Frontal cortex (tissue), 4 donors: ENCODE results near the gene HEXIM2. TPM values are rescaled to one million over a fixed set of nuclear protein-coding genes. Genes with fewer than 3 reads are reported as not detected.

Experiments used
- DNase-seq, 2 donors: peaks; one replicate each; pipeline ENCODE4 v3.0.0; 2012; ENCODE audit warnings: low spot score in 2 of 2
- FAIRE-seq: peaks from 2 replicates; lab custom pipeline; 2012; peaks lifted over from hg19 to GRCh38; lab: Jason Lieb, UNC
- total RNA-seq: library from RNA; depleted of rRNA; stranded (reverse); fragments of >200 nt; gene quantifications from one replicate; pipeline ENCODE4 v1.2.3, GENCODE V29; 2014
- donor health status: control.
- donor health status: control.
- donor health status: control.

HEXIM2 gene
- total RNA-seq, 1 donor from 2014 or later, result 8.2 TPM

DNA sequence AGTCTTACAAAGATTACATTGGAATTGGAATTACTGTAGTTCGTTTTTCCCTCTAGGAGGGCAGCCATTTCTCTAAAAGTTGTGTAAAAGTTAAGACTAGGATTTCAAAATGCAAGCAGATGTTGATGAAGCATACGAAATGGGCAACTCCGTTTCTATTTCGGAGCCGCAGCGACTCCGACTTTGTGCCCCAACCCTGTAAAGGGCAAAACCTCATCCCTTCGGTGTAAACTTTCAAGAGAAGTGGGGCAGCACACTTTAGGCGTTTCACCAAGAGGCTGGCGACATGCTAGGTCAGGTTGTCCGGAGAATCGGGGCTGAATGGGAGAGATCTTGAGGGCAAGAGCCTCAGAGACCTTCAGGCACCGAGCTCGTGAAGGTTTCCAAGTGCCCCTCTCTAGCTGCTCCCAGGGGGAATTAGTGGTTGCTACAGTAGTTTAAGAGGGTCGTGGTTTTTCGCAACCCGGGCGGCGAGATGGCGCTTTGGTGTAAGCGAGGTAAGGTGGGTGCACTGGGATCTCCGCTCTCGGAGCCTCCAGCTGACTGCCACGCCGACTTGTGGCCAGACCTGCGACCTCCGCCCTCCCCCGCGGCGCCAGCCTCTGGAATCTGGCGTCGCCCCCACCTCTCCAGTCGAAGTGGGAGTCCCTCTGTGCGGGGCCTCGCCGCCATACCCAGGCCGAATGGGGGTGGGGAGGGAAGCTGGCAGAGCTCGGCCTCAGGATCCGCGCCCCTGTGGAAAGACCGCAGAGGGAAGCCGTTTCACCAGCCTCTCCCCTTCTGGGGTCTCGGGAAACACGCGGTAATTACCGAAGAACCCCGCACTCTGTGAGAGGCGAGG is 1.0 kb upstream of the HEXIM2 start:
- FAIRE-seq, result no peak
- DNase-seq, result peak in 1 of 2 donors; percentile 62

DNA sequence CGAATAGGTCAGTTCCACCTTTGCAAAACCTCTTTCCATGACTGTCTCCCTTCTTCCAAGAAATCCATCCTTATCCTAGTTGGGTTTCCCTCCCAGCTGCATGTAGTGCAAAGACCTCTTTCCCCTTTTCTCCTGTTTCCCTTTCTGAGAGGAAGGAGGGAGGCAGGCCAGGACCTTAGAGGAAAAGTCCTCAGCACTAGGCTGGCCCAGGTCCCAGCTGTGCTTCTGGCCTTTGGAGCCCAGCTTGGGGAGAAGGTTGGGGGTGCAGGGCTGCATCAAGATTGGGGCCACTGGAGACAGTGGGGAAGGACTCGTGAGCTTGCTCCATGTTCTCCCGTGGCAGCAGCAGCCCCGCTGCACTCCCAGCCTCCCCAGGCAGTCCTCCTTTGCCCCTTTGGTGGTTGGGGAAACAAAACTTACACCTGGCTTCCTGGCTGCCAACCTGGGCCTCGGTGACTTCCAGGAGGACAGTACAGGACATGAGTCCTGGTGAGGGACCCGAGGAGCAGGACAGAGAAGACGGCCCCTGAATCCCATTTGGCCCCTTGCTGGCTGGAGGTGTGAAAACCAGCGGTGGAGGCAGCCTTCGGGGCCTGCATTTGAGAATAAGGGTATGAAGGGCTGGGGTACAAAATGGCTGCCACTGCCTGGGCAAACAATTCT is 481 bp downstream of the HEXIM2 start:
- no peak for FAIRE-seq
- DNase-seq, result no peak

DNA sequence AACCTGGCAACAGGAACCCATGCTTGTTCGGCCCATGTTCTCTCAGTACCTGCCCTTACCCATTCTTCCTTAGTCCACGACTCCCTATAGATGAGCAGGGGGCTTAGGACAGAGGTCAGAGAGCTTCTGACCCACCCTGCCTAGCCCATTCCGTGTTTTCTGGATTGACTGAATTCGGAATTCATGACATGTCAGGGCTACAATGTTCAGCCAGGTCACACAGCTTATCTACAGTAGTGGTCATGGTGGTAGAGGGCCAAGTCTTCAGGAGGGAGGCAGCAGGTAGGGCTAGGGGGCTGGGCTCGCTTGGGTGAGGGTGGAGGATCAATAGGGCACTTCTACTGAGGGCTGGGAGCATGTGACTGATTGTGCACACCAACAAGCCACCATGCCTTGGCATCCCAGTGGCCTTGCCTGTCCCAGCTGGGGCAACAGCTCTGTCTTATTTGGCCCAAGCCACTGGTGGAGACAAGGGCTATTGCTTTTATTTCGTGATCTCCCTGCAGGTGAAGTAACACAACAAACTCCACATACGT is 3.1 kb downstream of the HEXIM2 start:
- FAIRE-seq (no peak), DNase-seq (no peak)

DNA sequence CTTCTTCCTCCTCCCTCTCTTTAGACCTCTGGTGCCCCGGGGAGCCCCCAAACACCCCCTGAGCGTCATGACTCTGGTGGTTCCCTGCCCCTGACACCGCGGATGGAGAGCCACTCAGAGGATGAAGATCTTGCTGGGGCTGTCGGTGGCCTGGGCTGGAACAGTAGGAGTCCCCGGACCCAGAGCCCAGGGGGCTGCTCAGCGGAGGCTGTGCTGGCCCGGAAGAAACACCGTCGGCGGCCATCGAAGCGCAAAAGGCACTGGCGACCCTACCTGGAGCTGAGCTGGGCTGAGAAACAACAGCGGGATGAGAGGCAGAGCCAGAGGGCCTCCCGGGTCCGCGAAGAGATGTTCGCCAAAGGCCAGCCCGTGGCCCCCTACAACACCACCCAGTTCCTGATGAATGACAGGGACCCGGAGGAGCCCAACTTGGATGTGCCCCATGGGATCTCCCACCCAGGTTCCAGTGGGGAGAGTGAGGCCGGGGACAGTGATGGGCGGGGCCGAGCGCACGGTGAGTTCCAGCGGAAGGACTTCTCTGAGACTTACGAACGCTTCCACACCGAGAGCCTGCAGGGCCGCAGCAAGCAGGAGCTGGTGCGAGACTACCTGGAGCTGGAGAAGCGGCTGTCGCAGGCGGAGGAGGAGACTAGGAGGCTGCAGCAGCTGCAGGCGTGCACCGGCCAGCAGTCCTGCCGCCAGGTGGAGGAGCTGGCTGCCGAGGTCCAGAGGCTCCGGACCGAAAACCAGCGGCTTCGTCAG is 7.5 kb downstream of the HEXIM2 start:
- FAIRE-seq, result no peak
- DNase-seq, result no peak

DNA sequence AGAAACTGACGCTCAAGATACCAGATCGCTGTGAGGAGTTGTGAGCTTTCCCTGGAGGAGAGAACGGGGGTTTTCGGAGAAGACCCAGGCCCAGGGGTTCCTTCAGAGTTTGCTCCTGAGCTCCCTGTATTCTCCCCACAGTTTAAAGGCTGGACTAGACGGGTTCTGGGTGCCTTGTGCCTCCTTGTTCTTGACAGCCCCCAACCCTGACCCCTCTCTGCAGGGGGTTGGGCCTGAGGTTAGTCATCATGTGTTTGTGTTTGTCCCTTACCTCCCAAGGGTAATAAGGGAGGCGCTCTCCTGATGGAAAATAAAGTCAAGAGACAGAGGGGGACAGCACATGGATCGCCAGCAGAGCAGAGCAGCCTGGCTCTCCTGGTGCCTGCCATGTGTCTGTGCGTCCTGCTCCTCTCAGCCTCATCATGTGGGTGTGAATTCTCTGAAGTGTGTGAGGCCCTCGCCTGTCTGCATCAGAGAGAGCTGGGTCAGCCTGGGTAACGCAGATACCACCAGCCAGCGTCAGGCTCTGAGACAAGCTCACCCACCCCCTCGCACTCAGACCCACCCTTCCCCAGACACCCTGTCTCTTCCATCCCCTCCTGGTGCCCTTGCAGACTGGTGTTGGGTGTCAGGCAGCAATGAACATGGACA is 8.7 kb downstream of the HEXIM2 start:
- DNase-seq (peak in 1 of 2 donors; percentile 29), FAIRE-seq (no peak)

DNA sequence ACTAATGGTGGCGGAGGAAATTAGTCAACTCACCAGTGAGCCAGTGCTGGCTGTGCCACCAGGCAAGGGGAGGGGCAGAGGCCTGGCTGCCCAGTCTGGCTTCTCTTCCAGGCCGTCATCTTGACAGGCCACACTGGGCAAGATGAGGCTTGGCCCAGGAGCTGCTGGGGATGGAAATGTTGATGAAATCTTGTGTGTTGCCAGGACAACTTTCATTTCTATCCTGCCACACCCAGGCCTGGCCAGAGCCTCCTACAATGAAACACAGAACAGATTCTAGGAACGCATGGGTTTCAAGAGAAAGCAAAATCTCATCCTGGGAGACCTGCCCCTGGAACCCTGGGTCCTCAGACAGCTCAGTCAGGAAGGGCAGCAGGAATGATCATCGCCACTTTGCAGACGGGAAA is 9.3 kb downstream of the HEXIM2 start:
- no peak for FAIRE-seq

DNA sequence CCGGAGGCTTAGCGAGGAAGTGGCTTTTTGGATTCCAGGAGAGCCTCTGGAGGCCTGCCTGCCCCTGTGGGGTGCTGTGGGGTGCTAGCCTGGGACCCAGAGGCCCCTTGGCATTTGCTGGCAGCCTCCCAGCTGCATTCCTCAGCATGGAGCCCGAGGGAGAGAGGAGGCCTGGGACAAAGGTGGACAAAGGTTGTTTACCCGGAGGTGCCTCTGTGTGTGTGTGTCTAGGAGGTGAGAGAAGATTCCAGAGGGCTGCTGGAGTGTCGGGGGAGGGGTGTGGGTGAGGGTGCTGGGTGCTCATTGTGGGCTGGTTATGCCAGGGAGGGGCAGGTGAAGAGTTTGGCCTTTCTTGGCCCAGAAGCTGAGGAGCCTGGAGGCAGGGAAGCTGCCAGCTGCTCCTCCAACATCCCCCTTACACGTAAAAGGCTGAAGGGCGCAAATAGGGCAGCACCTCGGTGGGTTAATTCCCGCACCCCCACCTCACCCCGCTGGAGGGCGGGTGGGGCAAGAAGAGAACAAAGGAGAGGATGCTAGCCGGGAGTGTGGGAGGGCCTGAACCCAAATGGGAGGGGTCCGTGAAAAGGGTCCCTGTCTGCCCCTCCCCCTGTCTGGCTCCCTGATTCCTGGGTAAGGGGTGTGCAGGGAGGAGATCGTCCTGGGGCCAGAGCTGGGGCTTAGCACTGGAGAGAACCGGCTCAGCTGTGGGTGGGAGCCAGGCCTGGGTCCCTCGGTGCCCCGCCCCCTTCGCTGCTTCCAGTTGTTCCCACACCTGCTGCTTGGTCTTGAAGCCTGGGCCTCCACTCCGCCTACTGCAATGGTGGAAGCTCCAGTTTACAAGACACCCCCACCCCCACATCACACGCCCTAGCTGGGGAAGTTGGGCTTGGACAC is 9.9 kb downstream of the HEXIM2 start:
- FAIRE-seq, result no peak

More for the DNA sequence above, 9.3 kb downstream of the HEXIM2 start:
- DNase-seq, result peak in 1 of 2 donors; percentile 60

DNA sequence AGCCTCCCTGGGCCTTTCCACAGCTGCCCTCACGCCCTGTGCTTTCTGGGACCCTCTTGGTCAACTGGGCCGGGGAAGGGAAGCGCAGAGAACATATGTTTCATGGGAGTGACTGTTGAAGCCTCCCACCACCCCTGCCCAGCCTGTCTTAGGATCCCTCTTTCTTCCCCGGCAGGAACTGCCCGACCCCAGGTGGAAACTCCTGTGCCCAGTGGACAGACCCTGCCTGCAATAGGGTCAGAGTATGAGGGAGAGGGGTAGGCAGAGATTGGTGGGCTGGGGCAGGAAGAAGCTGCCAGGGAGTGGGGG is 10.5 kb downstream of the HEXIM2 start:
- DNase-seq (no peak), FAIRE-seq (no peak)

More for the DNA sequence above, 9.9 kb downstream of the HEXIM2 start:
- DNase-seq, result no peak

DNA sequence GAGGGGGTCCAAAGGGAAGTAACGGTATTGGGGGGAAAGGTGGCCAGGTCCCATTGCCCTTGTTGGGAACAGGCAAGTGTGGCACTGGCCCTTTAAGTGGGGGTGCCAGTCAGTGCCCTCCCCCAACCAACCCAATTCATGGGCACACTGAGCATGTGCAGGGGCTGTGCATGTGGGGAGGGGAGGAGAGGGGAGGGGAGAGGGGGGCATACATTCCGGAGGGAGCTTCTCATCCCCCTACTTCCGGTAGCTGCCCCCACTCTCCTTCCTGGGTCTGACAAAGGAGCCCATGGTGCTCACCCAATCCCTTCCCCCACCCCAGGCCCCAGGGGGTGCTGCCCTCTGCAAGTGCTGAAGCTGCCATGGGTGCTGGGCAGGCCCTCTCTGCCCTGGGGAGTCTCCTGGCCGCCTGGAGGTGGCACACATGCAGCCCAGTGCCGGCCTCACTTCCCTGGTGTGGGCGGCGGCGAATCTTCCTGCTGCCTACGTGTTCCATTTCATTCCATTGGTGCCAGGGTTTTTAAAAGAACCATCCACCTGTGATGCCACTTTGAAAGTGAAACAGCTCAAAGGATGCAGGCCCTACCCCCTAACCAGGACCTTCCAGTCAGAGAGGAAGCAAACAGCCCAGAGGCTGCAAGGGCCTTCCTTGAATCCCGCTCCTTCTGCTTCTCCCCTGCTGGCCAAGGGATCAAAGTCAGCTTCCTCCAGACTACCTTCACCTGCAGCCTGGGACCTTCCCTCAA is 11.0 kb downstream of the HEXIM2 start:
- FAIRE-seq, result no peak
- DNase-seq, result peak; percentile 75 to 78

DNA sequence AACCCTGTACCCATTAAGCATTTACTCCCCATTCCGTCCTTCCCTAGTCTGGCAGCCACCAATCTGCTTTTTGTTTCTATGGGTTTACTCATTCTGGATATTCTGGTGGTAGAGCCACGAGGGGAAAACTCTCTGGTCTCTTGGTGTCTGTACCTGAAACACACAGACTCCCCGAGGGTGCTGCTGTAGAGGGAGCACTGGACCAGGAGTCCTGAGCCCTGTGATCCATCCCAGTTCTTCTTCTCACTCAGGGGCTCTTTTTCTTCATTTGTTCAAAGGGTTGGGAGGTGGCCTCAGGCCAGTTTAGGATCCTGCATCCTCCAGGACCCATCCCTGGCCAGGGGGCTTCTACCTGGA is 14.1 kb downstream of the HEXIM2 start:
- DNase-seq, result no peak
- no peak for FAIRE-seq

DNA sequence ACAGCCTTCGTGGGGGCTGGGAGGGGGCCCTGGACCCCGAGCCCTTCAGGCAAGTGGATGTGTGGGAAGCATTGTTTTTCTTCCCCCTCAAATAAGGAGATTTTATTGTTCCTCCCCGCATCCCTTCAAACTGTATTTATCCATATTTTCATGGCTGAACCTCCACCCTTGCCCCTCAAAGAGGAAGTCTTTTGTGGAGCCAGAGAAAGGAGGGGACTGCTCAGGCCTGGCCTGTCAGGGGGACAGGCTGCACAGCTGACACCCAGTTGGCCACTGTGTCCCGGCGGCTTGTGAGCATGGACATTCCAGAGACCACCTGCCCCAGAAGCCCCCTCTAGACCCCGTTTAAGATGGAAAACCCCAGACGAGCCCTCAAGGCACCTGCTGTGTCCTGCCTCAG is 15.9 kb downstream of the HEXIM2 start:
- no peak for DNase-seq
- FAIRE-seq, result no peak

DNA sequence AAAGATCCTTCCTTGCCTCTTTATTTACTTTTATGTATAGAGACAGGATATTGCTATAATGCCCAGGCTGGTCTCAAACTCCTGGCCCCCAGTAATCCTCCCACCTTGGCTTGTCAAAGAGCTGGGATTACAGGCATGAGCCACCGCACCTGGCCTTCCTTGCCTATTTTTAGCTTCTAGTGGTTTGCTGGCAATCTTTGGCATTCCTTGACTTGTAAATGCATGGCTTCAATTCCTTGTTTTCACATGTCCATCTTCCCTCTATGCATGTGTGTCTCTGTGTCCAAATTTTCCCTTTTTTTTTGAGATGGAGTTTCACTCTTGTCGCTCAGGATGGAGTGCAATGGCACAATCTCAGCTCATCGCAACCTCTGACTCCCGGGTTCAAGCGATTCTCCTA is 22.5 kb downstream of the HEXIM2 start:
- DNase-seq (no peak), FAIRE-seq (no peak)

DNA sequence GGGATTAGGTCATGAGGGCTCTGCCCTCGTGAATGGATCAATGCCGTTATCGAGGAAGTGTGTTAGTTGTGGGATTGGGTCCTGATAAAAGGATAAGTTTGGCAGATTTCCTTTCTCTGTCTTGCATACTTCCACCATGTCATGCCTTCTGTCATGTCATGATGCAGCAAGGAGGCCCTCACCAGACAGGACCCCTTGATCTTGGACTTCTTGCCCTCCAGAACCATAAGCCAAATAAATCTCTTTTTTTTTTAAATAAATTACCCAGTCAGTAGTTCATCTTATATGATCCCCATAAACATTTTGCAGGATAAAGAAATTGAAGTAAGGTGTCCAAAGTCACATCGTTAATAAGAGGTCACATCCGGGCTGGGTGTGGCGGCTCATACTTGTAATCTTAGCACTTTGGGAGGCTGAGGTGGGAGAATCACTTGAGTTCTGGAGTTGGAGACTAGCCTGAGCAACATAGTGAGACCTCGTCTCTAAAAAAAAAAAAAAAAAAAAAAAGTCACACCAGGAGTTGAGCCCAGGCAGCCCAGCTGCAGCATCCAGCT is 25.2 kb downstream of the HEXIM2 start:
- no peak for DNase-seq
- no peak for FAIRE-seq

DNA sequence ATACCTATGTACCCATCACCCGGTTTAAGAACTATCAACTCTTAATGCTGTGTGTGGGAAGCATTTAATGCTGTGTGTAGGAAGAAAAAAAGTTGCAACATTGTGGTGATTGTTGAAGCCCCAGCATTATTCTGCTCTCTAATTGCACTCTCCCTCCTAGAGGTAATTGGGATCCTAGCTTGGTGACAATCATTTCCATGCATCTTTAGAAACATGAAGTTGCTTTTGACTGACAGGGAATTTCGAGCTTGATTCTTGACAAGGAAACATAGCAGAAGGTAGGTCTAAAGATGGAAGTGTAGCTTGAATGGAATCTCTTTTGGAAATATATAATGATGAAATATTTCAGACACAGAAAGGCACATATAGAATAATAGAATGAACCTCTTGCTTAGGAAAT is 27.3 kb downstream of the HEXIM2 start:
- DNase-seq, result no peak
- FAIRE-seq, result no peak

DNA sequence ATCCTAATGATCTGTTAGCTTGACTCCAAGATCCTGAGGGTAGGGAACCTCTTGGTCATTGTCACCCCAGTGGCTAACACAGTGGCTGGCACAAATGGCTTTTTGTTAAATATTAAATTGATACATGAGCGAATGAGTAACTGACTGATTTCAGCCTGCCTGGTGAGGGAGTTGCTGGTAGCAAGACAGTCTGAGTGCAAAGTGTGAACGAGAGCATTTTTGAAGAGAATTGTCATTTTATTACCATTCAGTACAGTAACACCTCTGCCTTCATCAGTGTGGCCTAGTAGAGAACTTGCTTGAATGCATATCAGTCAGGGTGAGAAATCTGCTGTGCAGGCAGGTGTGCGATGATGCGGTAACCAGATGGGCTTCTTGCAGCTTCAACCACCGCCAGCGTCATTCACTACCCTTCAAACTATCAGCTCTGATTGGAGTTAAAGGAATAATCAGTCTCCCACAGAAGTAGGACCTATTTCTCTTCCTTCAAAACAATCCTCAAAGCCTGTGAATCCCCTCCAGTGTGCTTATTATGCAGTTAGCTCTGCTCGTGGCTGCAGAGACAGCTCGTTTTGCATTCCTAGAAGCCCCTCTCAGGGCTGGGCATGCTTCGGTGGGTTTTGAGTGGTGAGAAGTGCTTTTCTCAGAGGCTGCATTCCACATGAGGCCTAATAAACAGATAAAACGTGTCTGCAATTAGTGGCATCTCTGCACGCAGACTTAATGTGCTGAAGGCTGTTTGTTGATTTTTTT is 29.0 kb downstream of the HEXIM2 start:
- DNase-seq (no peak), FAIRE-seq (no peak)

DNA sequence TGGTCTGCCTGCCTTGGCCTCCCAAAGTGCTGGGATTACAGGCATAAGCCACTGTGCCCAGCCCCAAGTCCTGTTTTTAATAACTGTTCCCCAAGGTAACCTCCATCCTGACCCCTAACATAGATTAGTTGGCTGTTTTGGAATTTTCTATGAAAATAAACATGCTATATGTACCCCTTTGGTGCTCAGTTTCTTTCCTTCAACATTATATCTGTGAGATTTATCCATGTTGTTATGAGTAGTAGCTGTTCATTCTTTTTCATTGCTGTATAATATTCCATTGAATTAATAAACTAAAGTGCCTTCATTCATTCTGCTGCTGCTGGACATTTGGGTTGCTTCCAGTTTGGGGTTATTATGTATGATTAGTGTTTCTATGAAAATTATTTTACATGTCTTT is 33.7 kb downstream of the HEXIM2 start:
- DNase-seq (no peak), FAIRE-seq (no peak)

DNA sequence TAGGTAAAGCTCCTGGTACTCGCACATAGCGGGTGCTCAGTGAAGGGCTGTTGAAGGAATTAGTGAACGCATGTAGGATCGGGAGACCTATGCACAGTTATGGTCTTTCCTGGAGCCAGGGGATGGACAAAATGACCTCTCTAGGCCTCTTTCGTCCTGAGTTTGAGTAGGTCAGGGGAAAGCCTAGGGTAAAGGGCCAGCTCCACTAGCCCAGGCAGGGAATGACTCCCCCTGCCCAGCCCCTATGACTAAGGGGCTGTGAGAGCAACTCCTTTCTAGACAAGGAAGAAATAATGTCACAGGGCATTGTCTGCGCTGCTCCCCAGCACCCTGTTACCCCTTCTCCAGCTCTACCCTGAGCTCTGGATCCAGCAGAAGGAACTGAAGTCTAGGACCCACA is 35.4 kb downstream of the HEXIM2 start:
- no peak for FAIRE-seq
- DNase-seq, result no peak
